G401.6 (cell line): ENCODE data around the gene IKZF5.
A peak's percentile ranks its signal among the peaks of the same experiment; 100 is the strongest.

Experiments used
- FAIRE-seq: peaks from 2 replicates; lab custom pipeline; 2012; peaks lifted over from hg19 to GRCh38; lab: Jason Lieb, UNC

Gene IKZF5

DNA sequence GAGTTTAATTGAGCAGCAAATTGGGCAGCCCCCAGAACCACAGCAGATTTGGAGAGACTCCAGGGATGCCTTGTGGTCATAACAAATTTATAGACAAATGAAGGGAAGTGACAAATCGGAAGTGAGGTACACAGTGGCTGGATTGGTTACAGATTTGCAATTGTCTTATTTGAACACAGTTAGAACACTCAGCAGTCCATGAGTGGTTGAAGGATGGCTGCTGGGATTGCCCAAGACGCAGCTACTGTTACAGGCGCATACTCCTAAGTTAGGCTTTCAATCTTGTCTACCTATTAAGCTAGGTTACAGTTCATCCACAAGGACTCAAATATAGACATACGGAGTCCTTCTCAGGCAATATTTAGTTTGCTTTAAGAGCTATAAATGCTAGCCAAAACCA lies 7.6 kb upstream of the IKZF5 start:
- FAIRE-seq, result no peak

DNA sequence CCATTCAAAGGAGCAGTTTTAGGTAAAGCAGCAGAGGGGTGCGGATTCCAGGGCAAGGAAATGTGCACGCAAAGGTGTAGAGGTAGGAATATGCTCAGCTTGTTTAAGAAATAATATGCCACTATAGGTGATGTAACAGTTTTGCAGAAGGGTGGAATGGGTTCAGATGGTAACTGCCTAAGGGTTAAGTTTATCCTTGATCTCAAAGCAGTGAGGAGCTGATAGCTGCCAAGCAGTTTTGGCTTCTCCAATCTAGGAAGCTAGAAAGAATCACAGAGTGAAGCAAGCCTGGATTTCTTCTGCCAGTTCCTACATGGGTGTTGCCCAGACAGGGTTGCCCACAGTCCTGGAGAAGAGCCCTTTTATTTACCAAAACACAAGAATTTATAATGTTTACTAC lies 6.2 kb upstream of the IKZF5 start:
- FAIRE-seq, result no peak

DNA sequence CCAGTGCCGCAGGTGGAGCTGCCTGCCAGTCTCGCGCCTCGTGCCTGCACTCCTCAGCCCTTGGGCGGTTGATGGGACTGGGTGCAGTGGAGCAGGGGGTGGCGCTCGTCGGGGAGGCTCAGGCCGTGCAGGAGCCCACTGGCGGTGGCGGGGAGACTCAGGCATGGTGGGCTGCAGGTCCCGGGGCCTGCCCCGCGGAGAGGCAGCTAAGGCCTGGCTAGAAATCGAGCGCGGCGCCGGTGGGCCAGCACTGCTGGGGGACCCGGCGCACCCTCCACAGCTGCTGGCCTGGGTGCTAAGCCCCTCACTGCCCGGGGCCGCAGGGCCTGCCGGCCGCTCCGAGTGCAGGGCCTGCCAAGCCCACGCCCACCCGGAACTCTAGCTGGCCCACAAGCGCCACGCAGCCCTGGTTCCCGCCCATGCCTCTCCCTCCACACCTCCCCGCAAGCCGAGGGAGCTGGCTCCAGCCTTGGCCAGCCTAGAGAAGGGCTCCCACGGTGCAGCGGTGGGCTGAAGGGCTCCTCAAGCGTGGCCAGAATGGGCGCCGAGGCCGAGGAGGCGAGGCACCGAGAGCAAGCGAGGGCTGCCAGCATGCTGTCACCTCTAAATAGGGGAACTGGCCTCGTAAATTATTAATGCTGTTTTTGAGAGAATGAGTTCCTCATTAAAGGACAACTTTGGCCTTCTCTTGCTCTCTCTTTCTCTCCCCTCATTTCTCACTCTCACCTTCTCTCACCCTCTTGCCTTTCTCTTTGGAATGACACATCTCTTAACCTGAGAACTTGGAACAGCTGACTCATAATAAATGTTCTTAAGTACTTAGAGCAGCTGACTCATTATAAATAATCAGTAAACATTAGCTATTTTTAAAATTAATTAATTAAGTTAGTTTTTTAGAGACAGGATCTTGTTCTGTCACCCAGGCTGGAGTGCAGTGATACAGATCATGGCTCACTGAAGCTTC lies 5.1 kb upstream of the IKZF5 start:
- no peak for FAIRE-seq

DNA sequence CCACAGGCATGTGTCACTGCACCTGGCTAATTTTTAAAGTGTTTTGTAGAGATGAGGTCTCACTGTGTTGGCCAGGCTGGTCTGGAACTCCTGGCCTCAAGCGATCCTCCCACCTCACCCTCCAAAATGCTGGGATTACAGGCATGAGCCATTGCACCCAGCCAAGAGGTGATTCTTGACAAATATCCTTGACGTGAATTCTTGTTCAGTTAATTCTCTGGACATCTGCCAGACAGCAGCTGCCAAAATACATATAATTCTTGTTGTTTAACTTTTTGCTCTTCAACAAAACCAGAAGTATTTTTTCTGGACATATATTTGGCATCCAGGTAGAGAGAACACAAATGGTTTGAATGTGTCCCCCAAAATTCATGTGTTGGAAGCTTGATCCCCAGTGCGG lies 3.4 kb upstream of the IKZF5 start:
- no peak for FAIRE-seq

DNA sequence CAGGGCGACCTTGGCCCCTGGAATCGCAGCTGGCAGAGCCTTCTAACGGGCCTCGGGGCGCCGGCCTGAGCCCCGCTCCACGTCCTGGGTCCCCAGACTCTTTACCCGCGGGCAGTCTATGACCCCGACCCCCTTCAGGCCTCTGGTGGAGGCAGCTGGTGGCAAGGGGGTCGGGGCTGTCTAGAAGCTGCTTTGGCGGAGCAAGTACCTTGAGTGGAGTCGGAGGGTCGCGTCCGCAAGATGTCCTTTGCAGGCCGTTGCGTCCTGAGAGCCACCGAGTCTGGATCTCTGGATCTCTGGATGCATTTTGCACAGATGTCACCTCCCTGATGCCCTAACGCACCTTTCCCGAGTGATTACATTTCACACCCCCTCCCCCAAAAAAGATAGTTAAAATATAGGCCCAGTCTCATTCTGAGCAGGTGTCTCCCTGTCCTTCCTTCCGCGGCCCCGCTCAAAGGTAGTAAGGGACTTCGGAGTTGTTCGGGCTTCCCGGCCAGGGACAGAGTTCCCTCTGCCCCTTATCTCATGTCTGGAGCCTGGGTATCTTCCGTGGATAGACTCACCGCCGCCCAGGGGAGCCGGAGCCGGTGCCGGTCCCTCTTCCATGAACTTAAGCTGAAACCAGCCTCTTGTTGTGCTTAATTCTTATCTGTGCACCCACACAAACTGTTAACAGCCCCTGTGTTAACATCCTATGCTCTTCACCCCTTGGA lies 668 bp upstream of the IKZF5 start:
- no peak for FAIRE-seq

DNA sequence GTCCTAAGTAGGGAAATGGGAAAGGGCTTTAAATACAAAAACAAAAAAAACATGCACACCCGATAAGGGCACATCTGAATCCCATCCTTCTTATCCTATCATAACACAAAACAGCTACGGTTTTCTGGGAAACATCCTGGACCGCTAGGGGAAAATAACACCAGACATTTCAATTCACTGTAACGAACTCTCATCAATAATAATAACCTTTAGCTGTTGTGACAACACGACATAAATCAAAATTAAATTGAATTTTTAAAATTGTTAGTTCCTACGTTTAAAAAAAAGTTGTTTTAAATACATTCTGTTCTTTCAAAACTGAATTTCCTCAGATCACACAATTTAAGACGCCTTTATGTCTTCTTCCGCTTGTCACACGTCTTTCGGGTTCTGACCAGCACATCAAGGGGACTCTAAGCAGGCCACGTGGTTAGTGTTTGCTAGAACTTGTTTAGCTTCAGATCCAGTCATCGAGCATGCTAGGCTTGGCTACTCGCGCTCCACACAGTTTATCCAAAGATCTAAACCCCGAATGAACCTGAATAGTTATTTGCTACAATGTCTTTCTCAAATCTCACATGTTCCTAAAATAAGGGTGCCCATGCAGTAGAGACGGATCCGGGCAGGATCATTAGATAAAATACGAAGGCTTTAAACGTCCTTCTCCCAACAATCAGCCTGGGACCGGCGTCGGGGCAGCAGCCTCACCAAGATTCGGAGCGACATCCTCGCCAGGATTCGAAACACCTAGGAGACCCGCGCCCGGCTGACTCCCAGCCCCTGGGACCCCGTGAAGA lies 839 bp downstream of the IKZF5 start:
- FAIRE-seq, result peak; percentile 15

DNA sequence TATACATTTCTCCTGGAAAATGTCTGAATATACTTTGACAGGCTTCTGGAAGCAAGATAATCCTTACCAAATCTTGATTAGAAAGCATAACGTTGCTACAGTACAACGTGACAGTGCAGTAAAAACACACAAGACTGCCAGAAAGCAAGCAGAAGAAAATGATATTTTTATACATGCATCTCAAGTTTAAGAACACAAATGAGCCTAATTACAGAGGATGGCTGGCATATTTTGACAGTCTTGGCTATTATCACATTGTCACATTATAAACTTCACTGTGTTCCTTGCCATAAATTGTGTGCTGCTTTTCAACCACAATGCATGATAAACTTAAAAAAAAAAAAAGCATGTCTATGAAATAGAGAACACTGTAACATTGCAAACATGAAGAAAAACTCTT lies 4.3 kb downstream of the IKZF5 start:
- no peak for FAIRE-seq

DNA sequence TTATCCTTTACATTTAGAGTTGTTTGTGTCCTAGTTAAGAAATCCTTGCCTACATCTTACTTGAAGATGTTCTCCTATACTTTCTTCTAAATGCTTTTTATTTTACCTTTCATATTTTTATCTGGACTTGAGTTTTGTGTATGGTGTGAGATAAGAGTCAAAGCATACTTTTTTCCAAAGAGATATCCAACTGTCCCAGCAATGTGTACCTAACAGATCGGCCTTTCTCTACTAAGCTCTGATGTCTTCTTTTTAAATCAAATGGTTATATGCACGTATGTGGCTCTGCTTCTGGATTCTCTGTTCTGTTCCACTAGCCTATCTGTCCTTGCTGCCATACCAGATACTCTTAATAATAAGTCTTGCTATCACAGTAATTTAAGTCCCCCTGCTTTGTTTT lies 7.2 kb downstream of the IKZF5 start:
- FAIRE-seq, result no peak

DNA sequence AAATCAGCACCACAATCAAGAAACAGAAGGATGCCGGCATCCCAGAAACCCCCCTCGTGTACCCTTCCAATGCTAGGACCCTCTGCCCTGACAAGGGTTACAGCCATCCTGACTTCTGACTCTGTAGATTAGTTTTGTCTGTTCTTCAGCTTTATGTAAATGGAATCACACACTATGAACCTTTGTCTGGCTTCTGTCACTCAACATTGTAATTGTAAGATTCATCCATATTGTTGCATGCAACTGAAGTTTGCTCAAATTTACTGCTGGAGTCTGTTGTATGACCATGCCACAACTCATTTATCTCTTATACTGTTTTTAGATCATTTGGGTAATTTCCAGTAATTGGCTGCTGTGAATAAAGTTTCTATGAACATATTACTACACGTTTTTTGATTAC lies 8.4 kb downstream of the IKZF5 start:
- FAIRE-seq, result no peak

DNA sequence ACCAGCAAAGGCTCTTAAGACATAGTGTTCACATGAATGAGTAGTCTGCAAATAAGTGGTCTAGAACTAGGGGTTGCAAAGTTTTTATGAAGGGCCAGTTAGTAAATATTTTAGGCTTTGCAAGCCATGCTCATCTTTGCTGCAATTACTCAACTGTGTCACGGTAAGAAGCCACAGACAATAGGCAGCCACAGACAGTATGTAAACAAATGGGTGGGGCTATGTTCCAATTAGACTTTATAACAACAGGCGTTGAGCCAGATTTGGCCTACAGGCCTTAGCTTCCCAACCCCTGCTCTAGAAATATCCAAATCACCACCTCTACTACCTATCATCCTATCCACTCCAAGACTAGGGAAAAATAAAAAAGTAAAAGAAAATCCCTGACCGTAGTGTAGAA lies 9.2 kb downstream of the IKZF5 start:
- no peak for FAIRE-seq

DNA sequence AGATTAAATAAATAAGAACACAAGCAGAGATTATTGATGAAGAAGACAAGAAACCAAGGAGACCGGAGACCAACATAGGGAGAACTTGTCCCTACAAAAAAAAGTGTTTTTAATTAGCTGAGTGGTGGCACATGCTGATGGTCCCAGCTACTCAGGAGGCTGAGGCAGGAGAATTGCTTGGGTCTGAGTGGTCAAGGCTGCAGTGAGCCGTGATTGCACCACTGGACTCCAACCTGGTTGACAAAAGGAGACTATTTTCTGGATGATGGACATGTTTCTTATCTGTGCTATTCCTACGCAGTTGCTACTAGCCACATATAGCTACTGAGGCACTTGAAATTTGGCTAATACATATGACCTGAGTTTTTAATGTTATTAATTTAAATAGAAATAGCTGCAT lies 9.7 kb downstream of the IKZF5 start:
- no peak for FAIRE-seq

DNA sequence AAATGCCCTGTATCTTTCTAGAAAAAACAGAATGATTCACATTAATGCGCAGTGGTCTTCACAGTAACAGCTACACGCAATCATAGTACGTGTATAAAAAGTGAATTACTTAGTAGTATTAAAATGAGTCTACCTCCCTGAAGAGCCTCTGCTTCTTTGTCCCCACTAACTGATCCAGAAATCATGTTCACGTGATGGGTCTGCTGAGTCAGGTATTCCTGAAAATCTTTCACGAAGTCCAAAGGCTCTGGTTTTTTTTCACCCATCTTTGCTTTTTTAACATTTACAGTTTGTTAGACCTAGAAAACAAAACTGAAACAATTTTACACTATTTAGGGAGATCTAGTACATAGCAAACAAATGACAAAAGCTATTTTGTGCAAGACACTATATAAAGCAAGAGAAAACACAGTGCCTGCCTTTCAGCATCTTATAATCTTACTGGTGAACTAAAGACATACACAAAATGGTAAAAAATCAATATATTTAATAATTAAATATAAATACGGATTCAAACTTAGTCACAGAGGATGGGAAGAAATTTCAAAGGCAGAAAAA lies 10.2 kb downstream of the IKZF5 start:
- FAIRE-seq, result no peak

DNA sequence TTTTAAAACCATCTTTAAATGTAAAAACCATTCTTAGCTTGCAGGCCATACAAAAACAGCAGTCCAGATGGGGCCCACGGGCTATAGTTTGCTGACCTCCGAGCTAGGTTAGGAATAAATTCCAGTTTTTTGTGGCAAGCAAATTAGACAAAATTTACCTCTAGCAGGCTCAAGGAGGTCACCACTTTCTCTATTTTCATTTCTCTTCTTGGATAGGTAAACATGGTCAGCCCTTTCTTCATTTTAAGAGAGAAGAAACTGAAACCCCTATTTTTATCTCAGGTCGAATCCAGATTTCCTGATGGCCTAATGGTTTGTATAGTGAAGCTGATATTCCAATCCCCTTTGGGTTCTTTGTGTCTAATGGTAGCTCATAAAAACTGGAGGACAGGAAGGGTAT lies 10.7 kb downstream of the IKZF5 start:
- no peak for FAIRE-seq

DNA sequence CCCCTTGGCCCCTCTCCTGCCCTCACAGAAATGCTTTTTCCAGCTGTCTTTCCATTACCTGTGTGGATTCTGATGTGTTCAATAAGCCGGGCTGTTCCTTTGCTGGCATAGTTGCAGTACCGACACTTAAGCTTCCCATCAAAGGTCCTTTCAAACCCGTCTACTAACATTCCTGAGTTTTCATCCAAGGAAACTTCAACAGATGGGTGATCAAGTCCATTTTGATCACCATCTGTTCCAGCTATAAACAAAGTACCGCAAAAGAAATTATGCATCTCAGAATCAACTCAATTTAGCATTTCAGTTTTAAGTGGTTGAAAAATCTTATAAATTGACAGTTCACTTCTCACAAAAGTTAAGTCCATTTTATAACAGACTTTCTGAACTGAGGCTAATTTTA lies 12.7 kb downstream of the IKZF5 start:
- no peak for FAIRE-seq

DNA sequence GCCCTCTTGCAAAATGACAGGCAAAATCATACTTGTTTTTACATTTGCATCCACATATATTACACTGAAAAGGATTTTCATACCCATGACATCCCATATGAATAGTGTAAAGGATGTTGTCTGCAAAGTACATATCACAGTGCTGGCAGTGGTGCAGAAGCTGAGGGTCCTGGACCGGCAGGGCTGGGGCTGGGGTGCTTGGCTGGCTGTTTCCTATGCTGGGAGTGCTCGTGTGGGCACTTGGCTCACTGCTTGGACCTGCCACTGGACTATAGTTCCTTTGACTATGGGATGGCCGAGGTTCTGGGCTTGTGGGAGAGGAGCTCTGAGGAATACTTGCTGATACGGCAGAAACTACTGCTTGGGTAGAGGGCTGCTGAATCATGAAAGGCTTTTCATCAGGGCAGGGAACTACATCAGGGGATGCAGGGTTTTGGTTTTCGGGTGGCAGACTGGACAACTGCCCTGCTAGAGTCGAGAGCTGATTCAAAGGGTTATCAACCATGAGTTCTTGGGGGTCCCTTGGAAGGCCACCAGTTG lies 14.7 kb downstream of the IKZF5 start:
- FAIRE-seq, result no peak

DNA sequence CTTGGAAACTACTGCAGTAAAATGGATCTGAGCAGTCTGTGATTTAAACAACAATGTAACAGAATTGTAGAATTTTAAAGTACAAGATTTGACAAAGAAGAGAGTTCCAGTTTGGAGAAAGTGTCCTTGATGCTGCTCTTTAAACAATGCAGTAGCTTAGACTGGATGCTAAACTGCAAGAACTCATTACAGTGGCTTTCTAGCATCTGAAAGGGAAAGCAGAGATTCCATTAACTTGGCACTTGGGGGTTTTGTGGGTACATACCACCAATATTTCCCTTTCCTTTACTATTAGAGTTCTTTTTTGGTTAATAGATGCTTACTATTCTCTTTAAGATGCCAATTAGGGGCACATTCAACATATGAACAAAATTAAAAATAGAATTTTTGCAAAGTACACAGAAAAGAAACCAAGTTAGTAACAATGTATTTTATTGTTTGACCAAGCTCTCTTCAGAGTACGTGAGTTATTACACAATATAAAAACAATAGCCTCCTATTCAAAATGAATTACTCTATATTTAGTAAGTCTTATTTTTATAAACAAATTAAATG lies 16.5 kb downstream of the IKZF5 start:
- FAIRE-seq, result no peak

DNA sequence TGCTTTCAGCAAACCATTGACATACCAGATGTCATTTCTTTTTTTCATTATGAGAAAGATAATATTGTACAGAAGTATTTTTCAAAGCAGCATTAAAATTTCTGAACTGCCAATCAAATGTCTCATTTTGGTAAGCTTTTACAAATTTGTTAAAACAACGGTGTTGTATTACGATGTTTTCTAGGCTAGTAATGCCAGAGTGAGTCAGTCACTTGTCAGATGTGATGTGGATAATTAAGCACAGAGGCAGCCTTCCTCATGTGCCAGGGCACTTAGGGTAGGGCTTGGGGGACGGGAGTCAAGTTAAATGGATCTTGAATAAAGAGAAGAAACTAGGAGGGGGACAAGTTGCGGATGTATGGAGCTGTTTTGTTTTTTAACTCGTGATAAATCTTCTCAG lies 18.3 kb downstream of the IKZF5 start:
- no peak for FAIRE-seq

DNA sequence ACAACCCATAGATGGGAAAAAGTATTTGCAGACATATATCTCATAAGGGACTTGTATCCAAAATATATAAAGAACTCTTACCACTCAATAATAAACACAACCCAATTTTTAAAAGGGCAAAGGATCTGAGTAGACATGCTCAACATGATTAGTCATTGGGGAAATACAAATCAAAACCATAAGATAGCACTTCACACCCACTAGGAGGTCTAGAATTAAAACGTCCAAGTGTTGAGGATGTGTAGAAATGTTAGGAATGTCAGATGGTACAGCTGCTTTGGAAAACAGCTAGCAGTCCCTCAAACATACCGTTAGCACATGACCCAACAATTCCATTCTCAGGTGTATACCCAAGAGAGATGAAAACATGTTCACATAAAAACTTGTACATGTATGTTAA lies 20.1 kb downstream of the IKZF5 start:
- FAIRE-seq, result no peak

DNA sequence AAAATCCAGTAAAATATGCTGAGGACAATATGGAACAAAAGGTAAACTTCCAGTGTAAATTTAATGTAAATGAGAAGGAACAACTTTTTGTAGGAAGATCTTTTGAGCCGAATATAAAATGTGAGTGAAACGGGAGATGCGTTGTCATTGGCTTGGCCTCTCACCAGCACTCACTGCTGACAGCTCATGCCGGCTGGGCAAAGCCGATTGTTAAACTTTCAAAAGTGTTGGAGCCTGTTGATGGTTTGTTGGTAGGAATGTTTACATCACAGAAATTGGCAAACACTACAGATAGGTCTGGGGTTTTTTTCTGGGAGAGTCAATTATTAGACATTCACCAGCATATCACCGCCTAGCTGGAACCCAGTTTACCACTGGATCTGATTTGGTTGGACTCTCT lies 22.3 kb downstream of the IKZF5 start:
- no peak for FAIRE-seq

DNA sequence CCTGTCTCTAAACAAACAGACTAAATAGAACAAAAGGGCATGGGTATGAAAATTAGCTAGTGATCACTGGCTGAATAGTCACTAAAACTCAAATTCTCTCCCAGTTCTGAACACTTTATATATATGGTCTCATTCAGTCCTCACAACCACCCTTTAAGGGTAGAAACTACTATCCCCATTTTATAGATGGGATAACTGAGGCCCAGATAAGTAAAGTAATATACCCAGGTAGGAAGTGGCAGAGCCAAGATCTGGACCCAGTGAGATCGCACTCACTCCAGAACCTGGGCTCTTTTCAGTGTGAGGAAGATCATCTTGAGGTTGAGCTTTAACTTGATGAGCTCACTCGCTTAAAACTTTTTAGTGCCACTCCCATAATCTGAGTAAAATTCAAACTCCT lies 23.9 kb downstream of the IKZF5 start:
- no peak for FAIRE-seq

DNA sequence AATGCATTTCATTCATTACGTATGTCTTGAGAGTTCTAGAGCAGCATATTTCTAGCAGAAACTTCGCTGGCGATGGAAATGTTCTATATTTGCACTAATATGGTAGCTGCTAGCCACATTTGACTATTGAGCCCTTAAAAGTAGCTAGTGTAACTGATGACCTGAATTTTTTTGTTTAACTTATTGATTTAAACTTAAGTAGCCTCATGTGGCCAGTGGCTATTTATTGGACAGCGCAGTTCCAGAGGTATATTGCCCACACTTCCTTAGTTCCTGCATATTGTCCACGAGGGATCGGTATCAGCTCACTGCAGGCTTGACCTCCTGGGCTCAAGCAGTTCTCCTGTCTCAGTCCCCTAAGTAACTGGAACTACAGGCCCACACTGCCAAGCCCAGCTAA lies 24.7 kb downstream of the IKZF5 start:
- FAIRE-seq, result no peak

DNA sequence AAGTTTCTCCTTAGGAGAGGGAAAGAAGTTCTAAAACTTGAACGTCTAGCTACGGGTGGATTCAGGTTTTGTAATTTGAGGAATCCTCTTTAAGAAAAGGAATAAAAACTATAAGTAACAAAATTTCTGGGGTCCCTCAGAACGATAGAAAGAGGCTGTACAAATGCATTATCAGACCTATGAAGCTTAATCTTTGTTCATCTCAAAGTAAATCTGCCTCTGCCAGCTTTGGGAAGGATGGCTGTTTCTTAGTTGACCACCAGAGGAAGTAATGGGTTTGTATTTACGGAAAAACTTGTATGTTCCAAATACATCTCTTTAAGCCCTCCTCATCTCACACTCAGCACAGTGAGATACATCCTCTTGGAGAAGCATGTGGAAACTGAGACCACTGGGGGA lies 27.5 kb downstream of the IKZF5 start:
- peak; percentile 49 for FAIRE-seq
